HG02885 (cell line): ENCODE measurements around the gene UROS.

Experiments used
- ATAC-seq: cut with Tn5 transposase; IDR thresholded peaks from one replicate; pipeline ENCODE4 v1.9.1; 2021; ENCODE audit warnings: mild to moderate bottlenecking; ENCODE audit not compliant: unreplicated experiment, poor library complexity

Gene UROS

DNA sequence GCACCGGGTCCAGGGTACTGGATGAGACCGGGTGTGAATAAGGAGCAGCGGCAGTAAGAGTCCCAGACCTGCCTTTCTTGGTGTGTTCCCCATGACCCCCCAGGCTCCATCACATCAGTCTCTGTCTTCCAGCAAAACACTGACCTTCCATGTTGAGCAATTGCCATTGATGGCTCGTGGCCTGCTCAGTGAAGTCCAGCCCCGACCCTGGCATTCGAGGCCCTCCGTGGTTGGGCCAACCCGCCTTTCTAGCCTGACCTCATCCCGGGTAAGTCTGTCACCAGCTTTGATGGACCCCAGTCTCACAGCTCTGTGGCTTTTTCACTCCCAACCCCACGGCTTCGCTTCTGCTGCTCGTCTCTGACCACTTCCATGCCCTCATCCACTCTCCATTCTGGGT is 53.9 kb downstream of the UROS start:
- ATAC-seq = no peak

- no peak for ATAC-seq
Observed at GRCh38 chr10:125768219-125768855, 54.7 kb downstream of the UROS start.

GRCh38 chr10:125766511-125766910 is 56.5 kb downstream of the UROS start:
- ATAC-seq = no peak

DNA sequence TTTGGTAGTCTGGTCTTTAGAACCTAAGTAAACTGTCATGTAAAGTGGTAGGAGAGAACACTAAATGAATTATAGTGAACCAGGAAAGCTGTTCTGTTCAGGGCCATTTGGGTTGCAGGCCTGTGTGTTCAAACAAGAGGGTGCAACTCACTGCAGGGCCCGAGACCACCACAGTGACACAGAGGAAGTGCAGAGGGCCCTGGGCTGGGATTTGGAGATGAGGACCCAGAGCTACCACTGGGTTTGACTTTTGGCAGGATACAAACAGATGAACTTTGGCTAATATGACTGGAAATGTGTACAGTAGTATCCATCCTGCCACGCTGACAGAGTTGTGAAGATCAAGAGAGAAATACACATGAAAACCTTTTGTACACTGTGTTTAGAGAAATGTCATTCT is 57.2 kb downstream of the UROS start:
- ATAC-seq = no peak

GRCh38 chr10:125762692-125763648 is 60.1 kb downstream of the UROS start:
- ATAC-seq = no peak

DNA sequence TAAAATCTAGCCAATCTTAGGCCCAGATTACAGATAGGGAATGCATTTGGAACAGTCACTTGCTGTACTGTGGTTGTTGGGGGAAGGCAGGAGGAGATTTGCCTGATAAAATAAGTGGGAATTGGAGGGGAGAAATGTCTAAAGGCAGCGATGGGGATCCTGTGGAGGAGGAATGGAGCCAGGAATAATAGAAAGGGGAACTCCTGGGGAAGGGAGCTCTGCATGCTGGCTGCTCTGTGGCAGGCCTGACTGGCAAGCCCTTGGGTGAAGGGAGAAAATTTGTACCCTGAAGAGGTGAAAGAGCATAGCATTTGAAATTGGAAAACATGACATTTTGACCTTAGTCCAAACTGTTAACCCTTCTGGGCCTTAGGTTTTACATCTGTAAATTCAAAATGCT is 61.1 kb downstream of the UROS start:
- no peak for ATAC-seq

GRCh38 chr10:125757742-125758141 is 65.3 kb downstream of the UROS start:
- ATAC-seq = no peak

DNA sequence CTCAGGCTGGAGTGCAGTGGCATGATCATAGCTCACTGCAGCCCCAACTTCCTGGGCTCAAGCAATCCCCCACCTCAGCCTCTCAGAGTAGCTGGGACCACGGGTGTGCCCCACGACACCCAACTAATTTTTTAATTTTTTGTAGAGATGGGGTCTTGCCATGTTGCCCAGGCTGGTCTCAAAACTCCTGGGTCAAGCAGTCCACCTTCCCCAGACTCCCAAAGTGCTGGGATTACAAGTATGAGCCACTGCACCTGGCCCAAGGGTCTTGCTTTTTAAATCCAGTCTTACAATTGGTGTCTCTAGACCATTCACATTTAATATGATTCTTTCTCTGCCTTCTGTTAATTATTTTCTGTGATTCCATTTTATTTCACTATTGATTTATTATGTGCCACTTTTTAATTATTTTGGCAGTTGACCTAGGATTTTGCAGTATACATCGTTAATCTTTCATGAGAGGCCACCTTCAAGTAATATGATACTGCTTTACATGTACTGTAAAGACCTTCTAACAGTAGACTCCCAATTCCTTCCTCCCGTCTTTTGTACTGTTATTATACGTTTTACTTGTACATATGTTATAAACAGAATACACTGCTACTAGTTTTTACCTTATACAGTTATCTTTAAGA is 66.1 kb downstream of the UROS start:
- no peak for ATAC-seq

- no peak for ATAC-seq
Observed at GRCh38 chr10:125756196-125756595, 66.9 kb downstream of the UROS start.

- ATAC-seq = no peak
Observed at GRCh38 chr10:125747417-125747816, 75.6 kb downstream of the UROS start.

DNA sequence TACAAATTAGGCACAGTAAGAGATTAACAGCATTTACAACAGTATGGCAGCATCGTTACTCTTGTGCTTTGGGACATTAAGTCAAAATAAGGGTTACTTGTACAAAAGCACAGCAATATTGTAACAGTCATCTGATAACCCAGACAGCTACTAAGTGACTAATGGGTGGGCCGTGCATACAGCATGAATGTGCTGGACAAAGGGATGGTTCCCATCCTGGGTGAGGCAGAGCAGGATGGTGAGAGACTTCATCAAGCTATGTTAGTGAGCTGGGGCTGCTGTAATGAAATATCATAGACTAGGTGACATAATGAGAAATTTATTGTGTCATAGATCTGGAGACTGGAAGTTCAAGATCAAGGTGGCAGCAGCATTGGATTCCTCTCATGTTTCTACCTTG is 78.1 kb downstream of the UROS start:
- no peak for ATAC-seq

DNA sequence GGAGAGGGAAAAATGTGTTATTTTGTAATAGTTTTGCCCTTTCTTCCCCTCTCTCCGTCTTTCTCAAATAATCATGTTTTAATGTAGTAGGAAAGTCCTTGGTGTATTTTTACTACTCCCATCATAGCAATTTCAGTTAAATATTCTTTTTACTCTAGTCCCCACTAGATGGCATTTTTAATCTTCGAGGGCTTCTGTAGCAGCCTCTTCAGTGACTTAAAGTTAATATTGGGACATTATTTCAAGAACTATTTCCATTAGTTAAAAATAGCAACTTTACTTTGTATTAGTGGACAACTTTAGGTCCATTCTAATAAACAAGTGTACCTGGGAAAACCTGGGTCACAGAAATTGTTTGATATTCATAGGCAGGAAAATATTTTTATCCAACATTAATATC is 80.6 kb downstream of the UROS start:
- ATAC-seq = no peak

DNA sequence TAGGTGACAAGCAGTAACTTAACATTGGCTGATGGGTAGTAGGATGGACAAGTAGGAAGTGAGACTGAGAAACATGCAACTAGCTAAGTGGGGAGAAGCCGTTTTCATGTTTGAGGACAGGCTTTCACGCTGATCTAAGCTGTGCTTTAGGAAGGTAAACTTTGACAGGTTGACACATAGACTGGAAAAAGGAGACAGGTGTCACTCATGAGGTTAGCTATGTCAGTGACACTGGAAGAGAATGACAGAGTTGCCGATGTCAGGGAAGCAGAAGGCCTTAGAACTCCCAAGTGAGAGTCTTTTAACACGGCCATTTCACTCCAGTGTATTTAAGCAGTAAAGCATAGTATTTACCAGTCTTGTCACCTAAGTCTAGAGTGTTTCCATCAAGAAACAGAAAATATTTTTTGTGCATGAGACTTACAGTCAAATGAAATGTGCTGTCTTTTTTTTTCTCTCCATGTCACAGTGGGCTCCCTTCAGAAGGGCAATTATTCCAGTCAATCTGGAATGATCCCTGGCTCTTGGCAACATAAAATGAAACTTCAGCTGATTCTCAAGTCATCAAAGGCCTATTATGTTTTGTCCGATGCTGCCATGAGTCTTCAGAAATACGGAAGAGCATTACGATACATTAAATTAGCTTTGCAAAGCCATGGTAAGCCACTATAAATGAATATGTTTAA is 82.9 kb downstream of the UROS start:
- ATAC-seq = no peak
